ENCODE results near the gene PARS2. TPM values are rescaled to one million over a fixed set of nuclear protein-coding genes. Genes with fewer than 3 reads are reported as not detected.

PARS2 gene
- total RNA-seq, 3 donors from 2014 or later = 6.4 to 8.7 (median 7.2) TPM

GRCh38 chr1:54745864-54746263 is 18.5 kb downstream of the PARS2 start:
- H3K36me3 ChIP-seq (ENCODE audit: low read depth) = peaks cover 3% of the 10 kb centered on the region
- TF ChIP-seq, protein P1, sequence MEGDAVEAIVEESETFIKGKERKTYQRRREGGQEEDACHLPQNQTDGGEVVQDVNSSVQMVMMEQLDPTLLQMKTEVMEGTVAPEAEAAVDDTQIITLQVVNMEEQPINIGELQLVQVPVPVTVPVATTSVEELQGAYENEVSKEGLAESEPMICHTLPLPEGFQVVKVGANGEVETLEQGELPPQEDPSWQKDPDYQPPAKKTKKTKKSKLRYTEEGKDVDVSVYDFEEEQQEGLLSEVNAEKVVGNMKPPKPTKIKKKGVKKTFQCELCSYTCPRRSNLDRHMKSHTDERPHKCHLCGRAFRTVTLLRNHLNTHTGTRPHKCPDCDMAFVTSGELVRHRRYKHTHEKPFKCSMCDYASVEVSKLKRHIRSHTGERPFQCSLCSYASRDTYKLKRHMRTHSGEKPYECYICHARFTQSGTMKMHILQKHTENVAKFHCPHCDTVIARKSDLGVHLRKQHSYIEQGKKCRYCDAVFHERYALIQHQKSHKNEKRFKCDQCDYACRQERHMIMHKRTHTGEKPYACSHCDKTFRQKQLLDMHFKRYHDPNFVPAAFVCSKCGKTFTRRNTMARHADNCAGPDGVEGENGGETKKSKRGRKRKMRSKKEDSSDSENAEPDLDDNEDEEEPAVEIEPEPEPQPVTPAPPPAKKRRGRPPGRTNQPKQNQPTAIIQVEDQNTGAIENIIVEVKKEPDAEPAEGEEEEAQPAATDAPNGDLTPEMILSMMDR (IDR thresholded peaks at IDR 0.05) = no peak
- no peak for DNase-seq
- intact Hi-C loops (cut with DNase I, micrococcal nuclease) = no loop called here
- H3K4me3 ChIP-seq = no peak overlapping the region
- no peaks in the 10 kb centered on the region for H3K9me3 ChIP-seq
- ATAC-seq = no peak
- no peaks in the 10 kb centered on the region for H3K4me1 ChIP-seq (ENCODE audit: low read depth)

- H3K4me3 ChIP-seq = no peak overlapping the region
- H3K9me3 ChIP-seq = no peaks in the 10 kb centered on the region
- intact Hi-C loops (cut with DNase I, micrococcal nuclease) = no loop called here
- DNase-seq (no peak), ATAC-seq (no peak)
- H3K4me1 ChIP-seq (ENCODE audit: low read depth) = no peaks in the 10 kb centered on the region
- TF ChIP-seq, protein P1 (IDR thresholded peaks at IDR 0.05) = no peak
- H3K36me3 ChIP-seq (ENCODE audit: low read depth) = peaks cover 3% of the 10 kb centered on the region
These were observed 19.0 kb downstream of the PARS2 start for GRCh38 chr1:54745274-54745673.

GRCh38 chr1:54744696-54745095 is 19.6 kb downstream of the PARS2 start:
- intact Hi-C loops (cut with DNase I, micrococcal nuclease) = no loop called here
- no peak for ATAC-seq
- Histone ChIP-seq H3K4me3 (no peak overlapping the region), H3K36me3 (ENCODE audit: low read depth) (peaks cover 3% of the 10 kb centered on the region), H3K9me3 (no peaks in the 10 kb centered on the region), H3K4me1 (ENCODE audit: low read depth) (no peaks in the 10 kb centered on the region)
- TF ChIP-seq, protein P1 (IDR thresholded peaks at IDR 0.05) = no peak
- no peak for DNase-seq

GRCh38 chr1:54743416-54744226 is 20.7 kb downstream of the PARS2 start:
- ATAC-seq (no peak), DNase-seq (no peak)
- Histone ChIP-seq H3K9me3 (no peaks in the 10 kb centered on the region), H3K36me3 (ENCODE audit: low read depth) (peaks cover 7% of the 10 kb centered on the region), H3K4me3 (no peak overlapping the region), H3K4me1 (ENCODE audit: low read depth) (no peaks in the 10 kb centered on the region)
- intact Hi-C loops (cut with DNase I, micrococcal nuclease) = no loop called here
- TF ChIP-seq, protein P1 (IDR thresholded peaks at IDR 0.05) = no peak

DNA sequence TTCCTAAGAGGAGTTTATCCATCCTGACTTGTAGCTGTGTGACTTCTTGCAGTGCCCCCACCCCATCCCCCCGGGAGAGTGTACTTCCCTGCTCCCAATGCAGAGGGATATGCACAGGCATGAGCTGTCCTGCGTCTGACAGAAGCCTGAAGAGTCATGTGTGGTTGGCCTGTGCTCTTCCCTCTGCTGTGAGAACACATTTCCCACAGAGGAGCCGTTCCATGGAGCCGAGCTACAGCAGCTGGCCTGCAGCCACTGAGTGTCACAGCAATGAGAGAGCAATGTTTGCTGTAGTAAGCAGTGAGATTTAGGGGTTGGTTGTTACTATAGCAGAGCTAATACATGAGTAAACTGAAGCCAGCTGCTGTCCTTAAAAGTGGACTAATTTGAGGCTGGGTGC is 22.0 kb downstream of the PARS2 start:
- intact Hi-C loops (cut with DNase I, micrococcal nuclease) = no loop called here
- Histone ChIP-seq H3K4me3 (no peak overlapping the region), H3K4me1 (ENCODE audit: low read depth) (no peaks in the 10 kb centered on the region), H3K36me3 (ENCODE audit: low read depth) (peaks cover 7% of the 10 kb centered on the region), H3K9me3 (no peaks in the 10 kb centered on the region)
- DNase-seq (no peak), ATAC-seq (no peak)
- TF ChIP-seq, protein P1 (IDR thresholded peaks at IDR 0.05) = no peak
